Measurements from ENCODE around the gene POU2F1. TPM values are rescaled to one million over a fixed set of nuclear protein-coding genes. Genes with fewer than 3 reads are reported as not detected.

POU2F1 gene
- polyA plus RNA-seq, 1 donor (not counting 4 experiments of a cell fraction or from before 2014, with no cell fraction given), result 3.2 TPM

DNA sequence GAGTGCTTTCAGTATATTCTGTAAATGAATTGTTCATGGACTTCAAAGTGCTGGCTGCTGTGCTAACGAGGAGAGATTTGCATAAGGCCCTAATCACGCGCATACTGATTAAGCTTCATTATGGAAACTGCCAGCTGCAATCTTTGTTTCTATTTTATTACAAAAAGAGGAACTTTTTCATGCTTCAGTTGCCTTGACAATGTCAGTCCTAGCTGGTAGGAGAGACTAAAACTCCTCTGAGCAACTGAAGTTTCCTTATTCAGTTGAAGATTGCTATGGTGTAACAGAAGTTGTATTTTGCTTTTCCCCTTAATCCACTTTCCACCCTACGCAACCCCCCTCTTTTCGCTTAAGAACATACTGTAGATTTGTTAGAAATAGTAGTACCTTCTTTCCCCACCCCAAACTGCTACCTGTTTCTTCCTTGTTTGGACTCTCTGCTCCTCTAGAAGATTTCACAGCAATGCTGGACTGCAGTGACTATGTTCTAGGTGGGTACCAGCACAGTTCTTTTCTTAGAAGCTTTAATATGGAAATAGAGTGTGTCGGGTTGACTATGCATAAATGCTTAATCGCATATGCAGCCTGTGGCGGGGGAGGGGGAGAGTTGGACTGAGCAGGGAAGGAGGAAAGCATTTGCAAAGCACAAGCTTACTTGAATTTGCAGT lies 108.3 kb downstream of the POU2F1 start:
- no peaks in the 10 kb centered on the region for H3K4me1 ChIP-seq (ENCODE audit: control insufficient read depth, extremely low read depth, insufficient read depth, low read length)
- H3K4me2 ChIP-seq (ENCODE audit: control insufficient read depth, extremely low read depth, insufficient read depth, low read depth, low read length), result no peak overlapping the region
- TF ChIP-seq, protein P1, sequence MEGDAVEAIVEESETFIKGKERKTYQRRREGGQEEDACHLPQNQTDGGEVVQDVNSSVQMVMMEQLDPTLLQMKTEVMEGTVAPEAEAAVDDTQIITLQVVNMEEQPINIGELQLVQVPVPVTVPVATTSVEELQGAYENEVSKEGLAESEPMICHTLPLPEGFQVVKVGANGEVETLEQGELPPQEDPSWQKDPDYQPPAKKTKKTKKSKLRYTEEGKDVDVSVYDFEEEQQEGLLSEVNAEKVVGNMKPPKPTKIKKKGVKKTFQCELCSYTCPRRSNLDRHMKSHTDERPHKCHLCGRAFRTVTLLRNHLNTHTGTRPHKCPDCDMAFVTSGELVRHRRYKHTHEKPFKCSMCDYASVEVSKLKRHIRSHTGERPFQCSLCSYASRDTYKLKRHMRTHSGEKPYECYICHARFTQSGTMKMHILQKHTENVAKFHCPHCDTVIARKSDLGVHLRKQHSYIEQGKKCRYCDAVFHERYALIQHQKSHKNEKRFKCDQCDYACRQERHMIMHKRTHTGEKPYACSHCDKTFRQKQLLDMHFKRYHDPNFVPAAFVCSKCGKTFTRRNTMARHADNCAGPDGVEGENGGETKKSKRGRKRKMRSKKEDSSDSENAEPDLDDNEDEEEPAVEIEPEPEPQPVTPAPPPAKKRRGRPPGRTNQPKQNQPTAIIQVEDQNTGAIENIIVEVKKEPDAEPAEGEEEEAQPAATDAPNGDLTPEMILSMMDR (optimal IDR thresholded peaks at IDR 0.05 in 1 of 3, IDR thresholded peaks at IDR 0.05 in 1 of 3, conservative IDR thresholded peaks at IDR 0.05 in 1 of 3; ENCODE audit: extremely low read depth in 1 of 3, insufficient read depth in 2 of 3, low read length in 3 of 3), result no peak
- no peak for TF ChIP-seq EZH2 (IDR thresholded peaks at IDR 0.05; ENCODE audit: low read length)
- no peaks in the 10 kb centered on the region for H3K36me3 ChIP-seq (ENCODE audit: control insufficient read depth in 2 of 2, extremely low read depth in 1 of 2, insufficient read depth in 2 of 2, low read length in 2 of 2)
- H3K4me3 ChIP-seq (ENCODE audit: control insufficient read depth in 2 of 3, extremely low read depth in 1 of 3, insufficient read depth in 2 of 3, low read depth in 1 of 3, low read length in 3 of 3), result no peak overlapping the region
- H4K20me1 ChIP-seq (ENCODE audit: control insufficient read depth, extremely low read depth, insufficient read depth, low read length), result no peaks in the 10 kb centered on the region
- H3K9ac ChIP-seq (ENCODE audit: control insufficient read depth, extremely low read depth, insufficient read depth, low read length), result no peak overlapping the region
- no peaks in the 10 kb centered on the region for H3K27me3 ChIP-seq (ENCODE audit: control insufficient read depth, extremely low read depth, insufficient read depth, low read length)
- H3K9me1 ChIP-seq (ENCODE audit: control insufficient read depth, extremely low read depth, insufficient read depth, low read length), result no peaks in the 10 kb centered on the region
- DNase-seq (ENCODE audit: low read depth, low spot score) (no peak), FAIRE-seq (peak; percentile 5)
- H3K79me2 ChIP-seq (ENCODE audit: control insufficient read depth, insufficient read depth, low read length), result no peaks in the 10 kb centered on the region
- no peaks in the 10 kb centered on the region for H3K9me3 ChIP-seq (ENCODE audit: control insufficient read depth, low read depth, low read length)
- dilution Hi-C loops (cut with MboI; ENCODE audit: extremely low pct_ligation_motif_present, low sequenced_read_pairs), result no loop called here
- no peak overlapping the region for H3K27ac ChIP-seq (ENCODE audit: control insufficient read depth, insufficient read depth, low read length)
- H2AFZ ChIP-seq (ENCODE audit: control insufficient read depth, low read length), result no peak overlapping the region

DNA sequence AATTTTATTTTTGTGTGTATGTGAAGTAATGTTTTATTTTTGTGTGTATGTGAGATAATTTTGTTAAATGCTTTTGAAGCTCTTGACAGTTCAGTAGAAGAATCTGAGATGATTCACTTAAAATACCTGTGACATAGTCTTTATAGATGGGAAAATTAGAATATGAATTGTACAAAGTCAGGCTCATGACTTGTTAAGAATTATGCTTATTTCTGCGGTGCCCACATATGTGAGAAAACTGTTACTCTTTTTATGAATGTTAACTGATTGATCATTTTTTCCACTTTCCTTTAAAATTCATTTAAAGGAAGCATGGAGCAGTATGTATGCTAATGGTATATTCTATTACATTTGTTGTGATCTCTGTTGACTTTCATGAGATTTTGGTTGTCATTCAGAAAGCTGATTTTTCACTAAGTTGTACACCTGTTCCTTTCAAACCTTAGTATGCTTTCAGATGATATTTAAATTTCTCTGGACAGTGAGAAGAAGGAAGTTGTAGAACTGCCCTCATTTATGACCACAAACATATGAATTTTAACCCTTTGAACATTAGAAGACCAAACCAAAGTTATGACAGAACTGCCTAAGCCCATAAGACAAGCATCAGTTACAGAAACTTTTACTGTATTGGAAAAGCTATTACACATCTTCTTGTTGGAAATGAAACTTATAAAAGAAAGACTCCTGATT lies 110.1 kb downstream of the POU2F1 start:
- Histone ChIP-seq H3K36me3 (ENCODE audit: control insufficient read depth in 2 of 2, extremely low read depth in 1 of 2, insufficient read depth in 2 of 2, low read length in 2 of 2) (no peaks in the 10 kb centered on the region), H3K27ac (ENCODE audit: control insufficient read depth, insufficient read depth, low read length) (no peak overlapping the region), H3K4me3 (ENCODE audit: control insufficient read depth in 2 of 3, extremely low read depth in 1 of 3, insufficient read depth in 2 of 3, low read depth in 1 of 3, low read length in 3 of 3) (no peak overlapping the region), H2AFZ (ENCODE audit: control insufficient read depth, low read length) (no peak overlapping the region), H3K9ac (ENCODE audit: control insufficient read depth, extremely low read depth, insufficient read depth, low read length) (no peak overlapping the region), H3K27me3 (ENCODE audit: control insufficient read depth, extremely low read depth, insufficient read depth, low read length) (no peaks in the 10 kb centered on the region), H3K4me2 (ENCODE audit: control insufficient read depth, extremely low read depth, insufficient read depth, low read depth, low read length) (no peak overlapping the region), H3K4me1 (ENCODE audit: control insufficient read depth, extremely low read depth, insufficient read depth, low read length) (no peaks in the 10 kb centered on the region), H3K9me1 (ENCODE audit: control insufficient read depth, extremely low read depth, insufficient read depth, low read length) (no peaks in the 10 kb centered on the region), H4K20me1 (ENCODE audit: control insufficient read depth, extremely low read depth, insufficient read depth, low read length) (no peaks in the 10 kb centered on the region), H3K9me3 (ENCODE audit: control insufficient read depth, low read depth, low read length) (no peaks in the 10 kb centered on the region), H3K79me2 (ENCODE audit: control insufficient read depth, insufficient read depth, low read length) (no peaks in the 10 kb centered on the region)
- no peak for TF ChIP-seq EZH2 (IDR thresholded peaks at IDR 0.05; ENCODE audit: low read length)
- TF ChIP-seq, protein P1 (optimal IDR thresholded peaks at IDR 0.05 in 1 of 3, IDR thresholded peaks at IDR 0.05 in 1 of 3, conservative IDR thresholded peaks at IDR 0.05 in 1 of 3; ENCODE audit: extremely low read depth in 1 of 3, insufficient read depth in 2 of 3, low read length in 3 of 3), result no peak
- FAIRE-seq (no peak), DNase-seq (ENCODE audit: low read depth, low spot score) (no peak)
- dilution Hi-C loops (cut with MboI; ENCODE audit: extremely low pct_ligation_motif_present, low sequenced_read_pairs), result no loop called here
